Neural cell (in vitro differentiated cells): ENCODE measurements around the gene LORICRIN. TPM values are rescaled to one million over a fixed set of nuclear protein-coding genes. Genes with fewer than 3 reads are reported as not detected.

ENCODE experiments used
- H2AFZ ChIP-seq: fragments of 200-600, 300-800 bp; sonication (generic), shearing (Covaris generic); 2 replicates; pipeline ENCODE4 v1.6.0; 2014; ENCODE audit warnings: low read depth, mild to moderate bottlenecking, antibody characterized with exemption, low read length, moderate library complexity
- H3F3A ChIP-seq: fragments of 200-600 bp; shearing (Covaris generic); 2 replicates; pipeline ENCODE4 v1.6.1; 2016; ENCODE audit warnings: mild to moderate bottlenecking, moderate library complexity, mixed read lengths, antibody characterized with exemption, low read length; ENCODE audit not compliant: insufficient read depth, poor library complexity, severe bottlenecking
- H3K27ac ChIP-seq: fragments of 200-600, 300-800 bp; sonication (generic), shearing (Covaris generic); 2 replicates; pipeline ENCODE4 v1.5.1; 2014; ENCODE audit warnings: mild to moderate bottlenecking, low read length, moderate library complexity
- H3K27me3 ChIP-seq: fragments of 300-800, 200-600 bp; sonication (generic), shearing (Covaris generic); 2 replicates; pipeline ENCODE4 v1.6.0; 2014; ENCODE audit warnings: mild to moderate bottlenecking, low read depth, low read length, moderate library complexity; ENCODE audit not compliant: insufficient read depth
- H3K36me3 ChIP-seq: fragments of 300-800, 200-600 bp; sonication (generic), shearing (Covaris generic); 2 replicates; pipeline ENCODE4 v1.5.1; 2014; ENCODE audit warnings: mild to moderate bottlenecking, antibody characterized with exemption, low read length, moderate library complexity; ENCODE audit not compliant: insufficient read depth
- H3K4me2 ChIP-seq: fragments of 300-800, 200-600 bp; sonication (generic), shearing (Covaris generic); 2 replicates; pipeline ENCODE4 v1.6.0; 2014; ENCODE audit warnings: mild to moderate bottlenecking, low read length
- H3K4me3 ChIP-seq: fragments of 300-800, 200-600 bp; sonication (generic), shearing (Covaris generic); 2 replicates; pipeline ENCODE4 v1.5.1; 2014; ENCODE audit warnings: mild to moderate bottlenecking, low read length, moderate library complexity
- H3K79me2 ChIP-seq: fragments of 200-600 bp; shearing (Covaris generic); replicated peaks from 2 replicates; pipeline ENCODE4 v1.6.0; 2014; ENCODE audit warnings: mild to moderate bottlenecking, low read length, moderate library complexity; ENCODE audit not compliant: insufficient read depth
- H3K9ac ChIP-seq: fragments of 300-800, 200-600 bp; sonication (generic), shearing (Covaris generic); 2 replicates; pipeline ENCODE4 v1.6.1; 2016; ENCODE audit warnings: mild to moderate bottlenecking, low read length, mixed read lengths
- H3K9me2 ChIP-seq: fragments of 200-600 bp; shearing (Covaris generic); 2 replicates; pipeline ENCODE4 v1.6.1; 2016; ENCODE audit warnings: mild to moderate bottlenecking, low read length, mixed read lengths; ENCODE audit not compliant: insufficient read depth
- H3K9me3 ChIP-seq: fragments of 200-600, 300-800 bp; sonication (generic), shearing (Covaris generic); 2 replicates; pipeline ENCODE4 v1.6.1; 2016; ENCODE audit warnings: mild to moderate bottlenecking, mixed run types, low read length, moderate library complexity, mixed read lengths
- H4K20me1 ChIP-seq: fragments of 200-600 bp; shearing (Covaris generic); 2 replicates; pipeline ENCODE4 v1.6.1; 2016; ENCODE audit warnings: mild to moderate bottlenecking, mixed run types; ENCODE audit not compliant: insufficient read depth
- CTCF ChIP-seq: fragments of 450-650 bp; IDR thresholded peaks from 2 replicates; pipeline ENCODE4 v1.5.1; 2014; ENCODE audit warnings: antibody characterized with exemption, mild to moderate bottlenecking, moderate library complexity; ENCODE audit not compliant: poor library complexity, severe bottlenecking
- EP300 ChIP-seq: fragments of 450-650 bp; conservative IDR thresholded peaks from 2 replicates; pipeline ENCODE4 v1.6.1; 2014; ENCODE audit warnings: antibody characterized with exemption, mild to moderate bottlenecking, moderate library complexity; ENCODE audit not compliant: poor library complexity, severe bottlenecking
- EZH2 ChIP-seq: fragments of 200-600, 300-800 bp; shearing (Covaris generic), sonication (generic); IDR thresholded peaks from 2 replicates; pipeline ENCODE4 v1.6.1; 2014; ENCODE audit warnings: antibody characterized with exemption, low read length, borderline replicate concordance, mild to moderate bottlenecking; ENCODE audit not compliant: insufficient read depth, poor library complexity, severe bottlenecking
- MXI1 ChIP-seq: fragments of 450-650 bp; conservative IDR thresholded peaks from 2 replicates; pipeline ENCODE4 v1.6.1; 2014; ENCODE audit warnings: antibody characterized with exemption, mild to moderate bottlenecking; ENCODE audit not compliant: poor library complexity, severe bottlenecking
- POLR2AphosphoS5 ChIP-seq: IDR thresholded peaks from 2 replicates; pipeline ENCODE4 v1.6.1; 2012
- RAD21 ChIP-seq: fragments of 450-650 bp; conservative IDR thresholded peaks from 2 replicates; pipeline ENCODE4 v1.6.1; 2014; ENCODE audit warnings: antibody characterized with exemption, mild to moderate bottlenecking, moderate library complexity
- SMC3 ChIP-seq: fragments of 450-650 bp; conservative IDR thresholded peaks from 2 replicates; pipeline ENCODE4 v1.6.1; 2014; ENCODE audit warnings: antibody characterized with exemption, mild to moderate bottlenecking, moderate library complexity; ENCODE audit not compliant: poor library complexity
- TAF1 ChIP-seq: IDR thresholded peaks from 2 replicates; pipeline ENCODE4 v1.6.1; 2012; ENCODE audit warnings: low read depth
- polyA plus RNA-seq: library from polyadenylated mRNA; depleted of rRNA; stranded (reverse); fragments of >200 nt; gene quantifications from 2 replicates; pipeline ENCODE4 v1.2.3, GENCODE V29; 2014
- TF ChIP-seq, protein P1 (sequence below): IDR thresholded peaks from 2 replicates; pipeline ENCODE4 v1.6.1; 2012; ENCODE audit warnings: borderline replicate concordance

LORICRIN gene
- polyA plus RNA-seq, 1 donor from 2014 or later, result 1.3 TPM

GRCh38 chr1:153212201-153212600, 47.3 kb upstream of the LORICRIN start:
- Histone ChIP-seq H3K4me2 (no peak overlapping the region), H3F3A (no peaks in the 10 kb centered on the region), H3K9ac (no peak overlapping the region), H3K79me2 (no peaks in the 10 kb centered on the region), H3K27ac (no peak overlapping the region), H3K4me3 (no peak overlapping the region), H3K9me3 (no peaks in the 10 kb centered on the region), H2AFZ (no peak overlapping the region), H3K36me3 (no peaks in the 10 kb centered on the region), H3K27me3 (no peaks in the 10 kb centered on the region), H4K20me1 (no peaks in the 10 kb centered on the region), H3K9me2 (no peaks in the 10 kb centered on the region)
- TF ChIP-seq POLR2AphosphoS5 (no peak), CTCF (no peak), MXI1 (no peak), RAD21 (no peak), SMC3 (no peak), EZH2 (no peak), EP300 (no peak), TAF1 (no peak)
- TF ChIP-seq, protein P1, sequence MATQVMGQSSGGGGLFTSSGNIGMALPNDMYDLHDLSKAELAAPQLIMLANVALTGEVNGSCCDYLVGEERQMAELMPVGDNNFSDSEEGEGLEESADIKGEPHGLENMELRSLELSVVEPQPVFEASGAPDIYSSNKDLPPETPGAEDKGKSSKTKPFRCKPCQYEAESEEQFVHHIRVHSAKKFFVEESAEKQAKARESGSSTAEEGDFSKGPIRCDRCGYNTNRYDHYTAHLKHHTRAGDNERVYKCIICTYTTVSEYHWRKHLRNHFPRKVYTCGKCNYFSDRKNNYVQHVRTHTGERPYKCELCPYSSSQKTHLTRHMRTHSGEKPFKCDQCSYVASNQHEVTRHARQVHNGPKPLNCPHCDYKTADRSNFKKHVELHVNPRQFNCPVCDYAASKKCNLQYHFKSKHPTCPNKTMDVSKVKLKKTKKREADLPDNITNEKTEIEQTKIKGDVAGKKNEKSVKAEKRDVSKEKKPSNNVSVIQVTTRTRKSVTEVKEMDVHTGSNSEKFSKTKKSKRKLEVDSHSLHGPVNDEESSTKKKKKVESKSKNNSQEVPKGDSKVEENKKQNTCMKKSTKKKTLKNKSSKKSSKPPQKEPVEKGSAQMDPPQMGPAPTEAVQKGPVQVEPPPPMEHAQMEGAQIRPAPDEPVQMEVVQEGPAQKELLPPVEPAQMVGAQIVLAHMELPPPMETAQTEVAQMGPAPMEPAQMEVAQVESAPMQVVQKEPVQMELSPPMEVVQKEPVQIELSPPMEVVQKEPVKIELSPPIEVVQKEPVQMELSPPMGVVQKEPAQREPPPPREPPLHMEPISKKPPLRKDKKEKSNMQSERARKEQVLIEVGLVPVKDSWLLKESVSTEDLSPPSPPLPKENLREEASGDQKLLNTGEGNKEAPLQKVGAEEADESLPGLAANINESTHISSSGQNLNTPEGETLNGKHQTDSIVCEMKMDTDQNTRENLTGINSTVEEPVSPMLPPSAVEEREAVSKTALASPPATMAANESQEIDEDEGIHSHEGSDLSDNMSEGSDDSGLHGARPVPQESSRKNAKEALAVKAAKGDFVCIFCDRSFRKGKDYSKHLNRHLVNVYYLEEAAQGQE, result no peak

DNA sequence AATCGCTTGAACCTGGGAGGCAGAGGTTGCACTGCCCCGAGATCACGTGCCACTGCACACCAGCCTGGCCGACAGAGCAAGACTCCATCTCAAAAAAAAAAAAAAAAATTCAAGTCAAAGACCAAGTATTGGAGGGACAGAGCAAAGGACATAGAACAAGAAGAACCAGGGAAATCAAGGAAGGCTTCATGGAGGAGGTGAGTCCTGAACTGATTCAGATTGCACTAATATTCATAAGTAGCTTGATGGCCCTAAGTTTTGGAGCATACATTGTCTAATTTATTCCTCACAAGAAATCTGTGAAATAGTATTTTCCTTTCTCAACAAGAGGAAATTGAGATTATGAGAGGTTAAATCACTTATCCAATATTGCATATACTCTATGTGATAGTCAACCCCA, 46.0 kb upstream of the LORICRIN start:
- no peaks in the 10 kb centered on the region for H3K79me2 ChIP-seq
- no peaks in the 10 kb centered on the region for H4K20me1 ChIP-seq
- no peak overlapping the region for H3K4me2 ChIP-seq
- no peaks in the 10 kb centered on the region for H3K27me3 ChIP-seq
- no peak overlapping the region for H3K4me3 ChIP-seq
- H3K9me3 ChIP-seq, result no peaks in the 10 kb centered on the region
- TF ChIP-seq, protein P1, result no peak
- TF ChIP-seq EP300, result no peak
- no peak for TF ChIP-seq EZH2
- TF ChIP-seq MXI1, result no peak
- TF ChIP-seq POLR2AphosphoS5, result no peak
- no peak for TF ChIP-seq TAF1
- TF ChIP-seq SMC3, result no peak
- no peak for TF ChIP-seq RAD21
- no peak for TF ChIP-seq CTCF
- H3K9me2 ChIP-seq, result no peaks in the 10 kb centered on the region
- H3K36me3 ChIP-seq, result no peaks in the 10 kb centered on the region
- no peaks in the 10 kb centered on the region for H3F3A ChIP-seq
- no peak overlapping the region for H3K27ac ChIP-seq
- H3K9ac ChIP-seq, result no peak overlapping the region
- H2AFZ ChIP-seq, result no peak overlapping the region
